Measurements from ENCODE around the gene TNFRSF1A. TPM values are rescaled to one million over a fixed set of nuclear protein-coding genes. Genes with fewer than 3 reads are reported as not detected.

The TNFRSF1A gene
- polyA plus RNA-seq, 1 experiment, result 217 TPM

DNA sequence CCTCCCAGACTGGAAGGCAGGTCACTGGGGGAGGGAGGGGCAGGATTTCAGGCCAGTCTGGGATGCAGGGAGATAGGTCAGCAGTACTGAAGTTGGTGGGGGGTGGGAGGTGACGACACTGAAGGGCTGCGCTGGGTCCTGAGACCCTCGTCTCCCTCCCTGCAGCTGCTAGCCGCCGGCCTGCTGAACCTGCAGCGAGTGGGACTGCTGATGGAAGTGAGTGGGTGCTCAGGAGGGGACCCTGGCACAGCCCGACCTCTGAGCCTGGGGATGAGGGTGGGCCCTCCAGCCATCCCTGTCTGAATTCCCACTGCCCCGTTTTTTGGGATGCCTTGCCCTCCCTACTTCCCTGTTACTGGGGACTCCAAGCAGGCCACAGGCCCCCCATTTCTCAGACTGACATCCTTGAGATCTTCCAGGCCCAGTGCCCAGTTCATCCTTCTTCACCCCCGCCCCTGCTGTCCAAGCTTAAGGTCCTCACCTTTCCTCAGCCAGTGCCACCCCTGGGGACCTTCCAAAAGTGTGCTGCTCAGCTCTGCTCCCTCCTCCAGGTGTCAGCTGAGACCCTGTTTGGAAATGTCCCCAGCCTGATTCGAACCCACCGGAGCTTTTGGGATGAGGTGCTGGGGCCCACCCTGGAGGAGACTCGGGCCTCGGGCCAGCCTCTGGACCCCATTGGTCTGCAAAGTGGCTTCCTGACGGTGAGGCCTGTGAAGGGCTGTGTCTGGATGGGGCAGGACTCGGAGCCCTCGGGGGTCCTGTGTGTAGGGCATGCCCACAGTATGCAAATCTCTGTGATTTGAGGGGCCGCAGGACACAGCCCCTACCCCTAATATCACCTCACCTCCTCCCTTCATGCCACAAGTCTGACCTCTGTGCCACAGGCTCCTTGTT lies 25.9 kb downstream of the TNFRSF1A start:
- TF ChIP-seq CTCF (IDR thresholded peaks at IDR 0.05; ENCODE audit: insufficient read depth, low read depth, low read length), result no peak
- Histone ChIP-seq H3K4me3 (ENCODE audit: low read depth, low read length) (no peak overlapping the region), H3K36me3 (ENCODE audit: control insufficient read depth, insufficient read depth, low read length) (no peaks in the 10 kb centered on the region), H3K27me3 (ENCODE audit: control insufficient read depth, insufficient read depth, low read length) (peaks cover 5% of the 10 kb centered on the region)
- ChIA-PET POLR2A (no interaction called here), CTCF (interaction anchor here (1.3 to 4.0 kb wide), 6 partner anchors 7 to 328 kb away, joined by 3 to 13 read pairs (median 4); no protein-coding TSS in a partner anchor)
- no peak for DNase-seq (ENCODE audit: low read depth)

DNA sequence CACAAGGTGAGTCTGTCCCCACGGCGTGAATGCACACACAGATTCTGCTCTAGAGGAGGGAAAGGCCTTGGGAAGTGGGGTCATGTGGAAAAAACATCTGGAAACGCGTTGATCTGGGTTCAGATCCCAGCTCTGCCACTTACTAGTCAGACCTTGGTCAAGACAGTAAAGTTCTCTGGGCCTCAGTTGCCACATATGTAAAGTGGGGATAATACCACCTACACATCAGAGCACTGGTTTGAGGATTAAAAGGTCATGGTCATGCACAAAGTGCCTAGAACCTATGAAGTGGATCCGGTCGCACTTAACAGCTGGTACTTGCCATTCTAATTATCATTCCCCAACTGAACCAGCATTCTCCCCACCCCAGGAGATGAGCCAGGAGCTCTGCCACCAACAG lies 26.7 kb downstream of the TNFRSF1A start:
- Histone ChIP-seq H3K4me3 (ENCODE audit: low read depth, low read length) (no peak overlapping the region), H3K36me3 (ENCODE audit: control insufficient read depth, insufficient read depth, low read length) (no peaks in the 10 kb centered on the region), H3K27me3 (ENCODE audit: control insufficient read depth, insufficient read depth, low read length) (peaks cover 9% of the 10 kb centered on the region)
- ChIA-PET CTCF (interaction anchor here (1.3 to 4.0 kb wide), 5 partner anchors 8 to 327 kb away, joined by 3 to 13 read pairs (median 4); no protein-coding TSS in a partner anchor), POLR2A (no interaction called here)
- no peak for DNase-seq (ENCODE audit: low read depth)
- no peak for TF ChIP-seq CTCF (IDR thresholded peaks at IDR 0.05; ENCODE audit: insufficient read depth, low read depth, low read length)

DNA sequence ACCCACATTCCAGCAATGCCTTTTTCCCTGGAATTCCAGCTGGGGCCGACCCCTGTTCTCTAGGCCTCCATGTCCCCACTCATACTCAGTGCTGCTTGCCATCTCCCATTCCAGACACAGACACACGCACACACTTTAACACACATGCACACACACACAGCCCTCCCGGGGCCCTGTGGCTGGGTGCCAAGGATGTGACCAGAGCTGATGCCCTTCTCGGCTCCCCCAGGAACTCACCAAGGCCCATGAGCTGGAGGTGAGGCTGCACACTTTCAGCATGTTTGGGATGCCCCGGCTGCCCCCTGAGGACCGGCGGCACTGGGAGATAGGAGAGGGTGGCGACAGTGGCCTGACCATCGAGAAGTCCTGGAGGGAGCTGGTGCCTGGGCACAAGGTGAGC lies 27.1 kb downstream of the TNFRSF1A start:
- POLR2A ChIA-PET, result no interaction called here
- Histone ChIP-seq H3K36me3 (ENCODE audit: control insufficient read depth, insufficient read depth, low read length) (no peaks in the 10 kb centered on the region), H3K27me3 (ENCODE audit: control insufficient read depth, insufficient read depth, low read length) (peaks cover 12% of the 10 kb centered on the region), H3K4me3 (ENCODE audit: low read depth, low read length) (no peak overlapping the region)
- DNase-seq (ENCODE audit: low read depth), result no peak
- CTCF ChIA-PET, result interaction anchor here (1.3 to 4.0 kb wide), 5 partner anchors 8 to 327 kb away, joined by 3 to 13 read pairs (median 4); no protein-coding TSS in a partner anchor
- no peak for TF ChIP-seq CTCF (IDR thresholded peaks at IDR 0.05; ENCODE audit: insufficient read depth, low read depth, low read length)

DNA sequence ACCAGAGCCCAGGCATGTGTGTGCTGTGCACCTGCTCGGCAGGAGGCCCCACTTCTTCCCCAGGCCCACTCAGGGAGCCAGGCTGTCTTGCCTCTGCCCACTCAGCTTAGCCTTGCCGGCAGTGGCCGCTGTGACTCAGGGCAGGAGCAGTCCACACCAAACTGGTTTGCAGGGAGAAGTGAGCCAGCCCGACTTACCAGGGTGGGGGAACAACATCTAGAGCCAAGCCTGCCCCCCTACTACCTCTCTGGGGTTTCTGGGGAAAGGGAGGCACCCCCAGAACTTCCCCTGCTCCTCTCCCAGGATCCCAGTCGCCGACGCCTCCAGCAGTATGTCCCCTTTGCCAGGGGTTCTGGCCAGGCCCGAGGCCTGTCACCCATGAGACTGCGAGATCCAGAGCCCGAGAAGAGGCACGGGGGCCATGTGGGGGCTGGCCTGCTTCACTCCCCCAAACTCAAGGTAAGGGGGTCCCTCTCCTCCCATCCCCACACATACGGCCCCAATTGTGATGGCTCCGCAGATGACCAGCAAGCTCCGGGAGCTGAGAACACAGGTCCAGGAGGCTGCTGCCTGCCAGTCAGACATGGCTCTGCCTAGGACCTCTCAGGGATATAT lies 28.4 kb downstream of the TNFRSF1A start:
- ChIA-PET CTCF (interaction anchor here (0.9 to 4.0 kb wide), 4 partner anchors 10 to 152 kb away, joined by 3 to 13 read pairs (median 6); no protein-coding TSS in a partner anchor), POLR2A (no interaction called here)
- peaks cover 12% of the 10 kb centered on the region for H3K27me3 ChIP-seq (ENCODE audit: control insufficient read depth, insufficient read depth, low read length)
- no peak overlapping the region for H3K4me3 ChIP-seq (ENCODE audit: low read depth, low read length)
- no peak for TF ChIP-seq CTCF (IDR thresholded peaks at IDR 0.05; ENCODE audit: insufficient read depth, low read depth, low read length)
- no peaks in the 10 kb centered on the region for H3K36me3 ChIP-seq (ENCODE audit: control insufficient read depth, insufficient read depth, low read length)
- no peak for DNase-seq (ENCODE audit: low read depth)

All from BJ (cell line).